Thyroid gland (tissue), 4 donors: Measurements from ENCODE around the gene TMEM217. TPM values are rescaled to one million over a fixed set of nuclear protein-coding genes. Genes with fewer than 3 reads are reported as not detected.

ENCODE experiments used
- DNase-seq, 2 donors: peaks; one replicate each; pipeline ENCODE4 v3.0.0-alpha.2; 2019
- H3K27ac ChIP-seq, 3 donors: fragments of 200-600 bp; sonication (generic); 1 replicate in 2 of 3; 2 replicates in 1 of 3; pipeline ENCODE4 v1.5.1; 2016 to 2019; ENCODE audit warnings: mild to moderate bottlenecking in 1 of 3, moderate library complexity in 1 of 3
- H3K27me3 ChIP-seq: fragments of 200-600 bp; sonication (generic); one replicate; pipeline ENCODE4 v1.5.1; 2019
- H3K36me3 ChIP-seq, 2 donors: fragments of 200-600 bp; sonication (generic); one replicate each; pipeline ENCODE4 v1.5.1; 2016 to 2019
- H3K4me1 ChIP-seq, 2 donors: fragments of 200-600 bp; sonication (generic); one replicate each; pipeline ENCODE4 v1.5.1; 2017 to 2019
- H3K4me3 ChIP-seq, 3 donors: fragments of 200-600 bp; sonication (generic); replicated peaks in 1 of 3; 1 replicate in 2 of 3; 2 replicates in 1 of 3; pipeline ENCODE4 v1.5.1; 2016; ENCODE audit warnings: mild to moderate bottlenecking in 1 of 3
- H3K9me3 ChIP-seq: fragments of 200-600 bp; sonication (generic); one replicate; pipeline ENCODE4 v1.5.1; 2017
- POLR2A ChIP-seq, 2 donors: fragments of 450-650 bp; IDR thresholded peaks; one replicate each; pipeline ENCODE4 v1.6.1; 2017; ENCODE audit warnings: antibody characterized with exemption in 2 of 2, mild to moderate bottlenecking in 2 of 2, moderate library complexity in 1 of 2
- WGBS, 2 donors: methylation state at CpG; one replicate each; pipeline ENCODE4 v1.1.5; 2017; 5-methylcytosine and 5-hydroxymethylcytosine counted together
- intact Hi-C: fragments of 100-400 bp; cut with DNase I; formaldehyde crosslinking; loops from one replicate; pipeline ENCODE4 v1.15.1; 2023
- total RNA-seq, 4 donors: library from RNA; depleted of rRNA; stranded (reverse); fragments of >200 nt; gene quantifications; one replicate each; pipeline ENCODE4 v1.2.3, GENCODE V29; 2016
- TF ChIP-seq, protein P1 (sequence below), 6 experiments: fragments of 200-600 bp in 3 of 6; fragments of 450-650 bp in 3 of 6; sonication (generic) in 3 of 6; IDR thresholded peaks; one replicate each; pipeline ENCODE4 v1.5.1; 2016 to 2019; ENCODE audit warnings: antibody characterized with exemption in 6 of 6, mild to moderate bottlenecking in 2 of 6, inconsistent platforms in 1 of 6, moderate library complexity in 1 of 6

The TMEM217 gene
- total RNA-seq, 4 donors from 2014 or later, result 0.22 to 3.8 (median 1.0) TPM; not detected in 1

DNA sequence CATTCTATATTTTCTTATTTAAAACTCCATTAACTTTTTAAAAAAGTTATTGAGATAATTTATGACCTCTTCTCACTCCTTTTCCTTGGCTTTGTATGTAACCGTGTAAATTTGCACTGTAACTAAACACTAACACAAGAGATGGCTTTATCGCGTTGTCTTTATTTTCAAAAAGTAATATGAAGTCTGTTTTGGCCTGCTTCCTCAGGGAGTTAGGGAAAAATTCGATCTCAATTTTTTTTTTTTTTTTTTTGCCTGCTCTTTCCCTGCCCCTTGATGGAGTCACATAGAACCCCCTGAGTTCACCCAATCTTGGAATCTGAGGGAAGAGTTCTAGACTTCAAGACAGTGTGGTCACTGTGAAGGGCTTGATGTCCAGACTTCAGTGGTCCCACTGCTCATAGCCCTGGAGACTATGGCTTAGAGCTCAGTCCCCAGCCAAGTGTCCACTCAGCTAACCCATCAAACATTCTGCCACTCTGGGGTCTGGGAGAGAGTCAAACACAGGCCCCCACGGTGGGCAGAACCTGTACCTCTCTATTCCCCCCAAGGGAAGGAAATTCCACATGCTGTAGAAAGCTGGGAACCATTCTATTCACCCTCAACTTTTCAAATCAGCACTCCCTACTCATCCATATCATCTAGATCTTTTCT lies 16.0 kb downstream of the TMEM217 start:
- no peak for DNase-seq
- no peak overlapping the region for H3K4me3 ChIP-seq
- H3K27ac ChIP-seq, result peak overlapping the region; percentile 36 to 88 (median 85)
- H3K36me3 ChIP-seq, result no peaks in the 10 kb centered on the region
- H3K4me1 ChIP-seq, result peaks cover 26 to 68% of the 10 kb centered on the region in 2 donors
- 85% methylated on average over 5 of the region's 5 CpGs for WGBS, 2 donors
- TF ChIP-seq POLR2A (IDR thresholded peaks at IDR 0.05), result no peak
- TF ChIP-seq, protein P1, sequence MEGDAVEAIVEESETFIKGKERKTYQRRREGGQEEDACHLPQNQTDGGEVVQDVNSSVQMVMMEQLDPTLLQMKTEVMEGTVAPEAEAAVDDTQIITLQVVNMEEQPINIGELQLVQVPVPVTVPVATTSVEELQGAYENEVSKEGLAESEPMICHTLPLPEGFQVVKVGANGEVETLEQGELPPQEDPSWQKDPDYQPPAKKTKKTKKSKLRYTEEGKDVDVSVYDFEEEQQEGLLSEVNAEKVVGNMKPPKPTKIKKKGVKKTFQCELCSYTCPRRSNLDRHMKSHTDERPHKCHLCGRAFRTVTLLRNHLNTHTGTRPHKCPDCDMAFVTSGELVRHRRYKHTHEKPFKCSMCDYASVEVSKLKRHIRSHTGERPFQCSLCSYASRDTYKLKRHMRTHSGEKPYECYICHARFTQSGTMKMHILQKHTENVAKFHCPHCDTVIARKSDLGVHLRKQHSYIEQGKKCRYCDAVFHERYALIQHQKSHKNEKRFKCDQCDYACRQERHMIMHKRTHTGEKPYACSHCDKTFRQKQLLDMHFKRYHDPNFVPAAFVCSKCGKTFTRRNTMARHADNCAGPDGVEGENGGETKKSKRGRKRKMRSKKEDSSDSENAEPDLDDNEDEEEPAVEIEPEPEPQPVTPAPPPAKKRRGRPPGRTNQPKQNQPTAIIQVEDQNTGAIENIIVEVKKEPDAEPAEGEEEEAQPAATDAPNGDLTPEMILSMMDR (IDR thresholded peaks at IDR 0.05), result no peak
- intact Hi-C loops, result no loop called here
- H3K9me3 ChIP-seq, result no peaks in the 10 kb centered on the region
- no peaks in the 10 kb centered on the region for H3K27me3 ChIP-seq

- Histone ChIP-seq H3K36me3 (no peaks in the 10 kb centered on the region), H3K27ac (peak overlapping the region in 1 of 3 donors; percentile 85), H3K9me3 (no peaks in the 10 kb centered on the region), H3K27me3 (no peaks in the 10 kb centered on the region), H3K4me1 (peaks cover 26 to 64% of the 10 kb centered on the region in 2 donors), H3K4me3 (no peak overlapping the region)
- DNase-seq, result no peak
- WGBS, 2 donors, result 94 to 95% methylated on average over 6 of the region's 6 CpGs
- TF ChIP-seq, protein P1 (IDR thresholded peaks at IDR 0.05), result no peak
- TF ChIP-seq POLR2A (IDR thresholded peaks at IDR 0.05), result no peak
- intact Hi-C loops, result no loop called here
Observed at GRCh38 chr6:37241131-37241530, 16.8 kb downstream of the TMEM217 start.

- intact Hi-C loops, result no loop called here
- H3K4me3 ChIP-seq, result no peak overlapping the region
- TF ChIP-seq, protein P1 (IDR thresholded peaks at IDR 0.05), result no peak
- no peak for TF ChIP-seq POLR2A (IDR thresholded peaks at IDR 0.05)
- H3K4me1 ChIP-seq, result peaks cover 23 to 54% of the 10 kb centered on the region in 2 donors
- peak; percentile 96 for DNase-seq
- H3K27me3 ChIP-seq, result no peaks in the 10 kb centered on the region
- H3K36me3 ChIP-seq, result no peaks in the 10 kb centered on the region
- H3K9me3 ChIP-seq, result no peaks in the 10 kb centered on the region
- 27 to 34% methylated on average over 4 of the region's 4 CpGs for WGBS, 2 donors
- H3K27ac ChIP-seq, result peak overlapping the region; percentile 73 to 76 (median 75)
Observed at GRCh38 chr6:37239950-37240713, 17.8 kb downstream of the TMEM217 start.

DNA sequence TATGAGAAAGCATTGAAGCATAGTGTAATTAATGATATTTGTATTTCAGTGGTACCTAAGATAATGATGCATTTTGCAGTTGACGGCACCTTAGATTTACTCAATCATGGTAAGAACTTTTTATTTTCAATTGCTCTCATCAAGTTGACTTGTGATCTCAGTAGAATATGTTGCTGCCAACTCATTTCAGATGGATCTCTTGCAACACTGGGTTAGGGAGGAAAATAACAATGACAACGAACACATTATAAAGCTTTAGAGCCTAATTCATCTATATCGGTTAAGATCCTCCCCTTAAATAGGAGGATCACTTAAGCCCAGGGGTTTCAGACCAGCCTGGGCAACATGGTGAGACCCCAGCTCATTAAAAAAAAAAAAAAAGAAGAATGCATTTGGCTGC lies 18.4 kb downstream of the TMEM217 start:
- 50 to 59% methylated on average over 3 of the region's 3 CpGs for WGBS, 2 donors
- Histone ChIP-seq H3K36me3 (no peaks in the 10 kb centered on the region), H3K4me1 (peaks cover 20 to 48% of the 10 kb centered on the region in 2 donors), H3K27ac (peak overlapping the region; percentile 73 to 76 (median 75)), H3K27me3 (no peaks in the 10 kb centered on the region), H3K9me3 (no peaks in the 10 kb centered on the region), H3K4me3 (no peak overlapping the region)
- intact Hi-C loops, result no loop called here
- TF ChIP-seq POLR2A (IDR thresholded peaks at IDR 0.05), result no peak
- TF ChIP-seq, protein P1 (IDR thresholded peaks at IDR 0.05), result no peak
- no peak for DNase-seq

GRCh38 chr6:37238381-37238780 lies 19.6 kb downstream of the TMEM217 start:
- H3K36me3 ChIP-seq, result no peaks in the 10 kb centered on the region
- H3K9me3 ChIP-seq, result no peaks in the 10 kb centered on the region
- H3K27me3 ChIP-seq, result no peaks in the 10 kb centered on the region
- TF ChIP-seq, protein P1 (IDR thresholded peaks at IDR 0.05), result no peak
- TF ChIP-seq POLR2A (IDR thresholded peaks at IDR 0.05), result no peak
- H3K27ac ChIP-seq, result peak overlapping the region in 1 of 3 donors; percentile 73
- intact Hi-C loops, result no loop called here
- no peak overlapping the region for H3K4me3 ChIP-seq
- DNase-seq, result peak in 1 of 2 donors; percentile 22
- H3K4me1 ChIP-seq, result peaks cover 10 to 36% of the 10 kb centered on the region in 2 donors
- WGBS, 2 donors, result 67 to 72% methylated on average over 1 of the region's 1 CpG
